Nephron progenitor cell (in vitro differentiated cells): ENCODE data around the gene RGS9.

Experiments used
- DNase-seq: peaks from one replicate; pipeline ENCODE4 v3.0.0; 2021
- H3K27ac Mint-ChIP-seq: 2 replicates; pipeline ENCODE4 v1.8.0; 2021; ENCODE audit warnings: mild to moderate bottlenecking, moderate library complexity, mixed read lengths
- H3K27me3 Mint-ChIP-seq: 2 replicates; pipeline ENCODE4 v1.8.0; 2021; ENCODE audit warnings: mild to moderate bottlenecking, low read depth, mixed read lengths; ENCODE audit not compliant: poor library complexity
- H3K36me3 Mint-ChIP-seq: 2 replicates; pipeline ENCODE4 v1.8.0; 2021; ENCODE audit warnings: low read depth, mixed read lengths
- H3K4me1 Mint-ChIP-seq: 2 replicates; pipeline ENCODE4 v1.8.0; 2021; ENCODE audit warnings: mixed read lengths
- H3K4me3 Mint-ChIP-seq: 2 replicates; pipeline ENCODE4 v1.8.0; 2021; ENCODE audit warnings: mild to moderate bottlenecking, moderate library complexity, mixed read lengths
- H3K9me3 Mint-ChIP-seq: 2 replicates; pipeline ENCODE4 v1.8.0; 2021; ENCODE audit warnings: mild to moderate bottlenecking, moderate library complexity, mixed read lengths
- TF ChIP-seq, protein P1 (sequence below): fragments of 200-600 bp; sonication (generic); IDR thresholded peaks from 2 replicates; pipeline ENCODE4 v1.5.0; 2021; ENCODE audit warnings: antibody characterized with exemption

Gene RGS9

GRCh38 chr17:65219124-65219523 lies 82.0 kb downstream of the RGS9 start:
- DNase-seq, result no peak
- TF ChIP-seq, protein P1, sequence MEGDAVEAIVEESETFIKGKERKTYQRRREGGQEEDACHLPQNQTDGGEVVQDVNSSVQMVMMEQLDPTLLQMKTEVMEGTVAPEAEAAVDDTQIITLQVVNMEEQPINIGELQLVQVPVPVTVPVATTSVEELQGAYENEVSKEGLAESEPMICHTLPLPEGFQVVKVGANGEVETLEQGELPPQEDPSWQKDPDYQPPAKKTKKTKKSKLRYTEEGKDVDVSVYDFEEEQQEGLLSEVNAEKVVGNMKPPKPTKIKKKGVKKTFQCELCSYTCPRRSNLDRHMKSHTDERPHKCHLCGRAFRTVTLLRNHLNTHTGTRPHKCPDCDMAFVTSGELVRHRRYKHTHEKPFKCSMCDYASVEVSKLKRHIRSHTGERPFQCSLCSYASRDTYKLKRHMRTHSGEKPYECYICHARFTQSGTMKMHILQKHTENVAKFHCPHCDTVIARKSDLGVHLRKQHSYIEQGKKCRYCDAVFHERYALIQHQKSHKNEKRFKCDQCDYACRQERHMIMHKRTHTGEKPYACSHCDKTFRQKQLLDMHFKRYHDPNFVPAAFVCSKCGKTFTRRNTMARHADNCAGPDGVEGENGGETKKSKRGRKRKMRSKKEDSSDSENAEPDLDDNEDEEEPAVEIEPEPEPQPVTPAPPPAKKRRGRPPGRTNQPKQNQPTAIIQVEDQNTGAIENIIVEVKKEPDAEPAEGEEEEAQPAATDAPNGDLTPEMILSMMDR, result no peak
- Mint-ChIP-seq H3K4me3 (no peak overlapping the region), H3K4me1 (peaks cover 9% of the 10 kb centered on the region), H3K27me3 (peaks cover 5% of the 10 kb centered on the region), H3K27ac (no peak overlapping the region), H3K36me3 (no peaks in the 10 kb centered on the region), H3K9me3 (no peaks in the 10 kb centered on the region)

DNA sequence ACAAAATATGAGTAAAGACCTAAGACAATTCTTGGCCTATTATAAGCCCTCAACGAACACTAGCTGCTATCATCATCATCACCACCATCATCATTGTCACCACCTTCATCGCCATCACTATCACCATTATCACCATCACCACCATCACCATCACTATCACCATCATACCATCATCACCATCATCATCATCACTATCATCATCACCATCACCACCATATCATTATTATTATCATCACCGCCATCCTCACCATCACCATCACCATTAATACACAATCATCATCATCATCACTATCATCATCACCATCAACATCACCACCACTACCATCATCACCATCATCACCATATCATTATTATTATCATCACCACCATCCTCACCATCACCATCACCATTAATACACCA lies 82.5 kb downstream of the RGS9 start:
- Mint-ChIP-seq H3K4me1 (peaks cover 9% of the 10 kb centered on the region), H3K27ac (no peak overlapping the region), H3K9me3 (no peaks in the 10 kb centered on the region), H3K4me3 (no peak overlapping the region), H3K36me3 (no peaks in the 10 kb centered on the region), H3K27me3 (peaks cover 5% of the 10 kb centered on the region)
- TF ChIP-seq, protein P1, result no peak
- DNase-seq, result no peak

DNA sequence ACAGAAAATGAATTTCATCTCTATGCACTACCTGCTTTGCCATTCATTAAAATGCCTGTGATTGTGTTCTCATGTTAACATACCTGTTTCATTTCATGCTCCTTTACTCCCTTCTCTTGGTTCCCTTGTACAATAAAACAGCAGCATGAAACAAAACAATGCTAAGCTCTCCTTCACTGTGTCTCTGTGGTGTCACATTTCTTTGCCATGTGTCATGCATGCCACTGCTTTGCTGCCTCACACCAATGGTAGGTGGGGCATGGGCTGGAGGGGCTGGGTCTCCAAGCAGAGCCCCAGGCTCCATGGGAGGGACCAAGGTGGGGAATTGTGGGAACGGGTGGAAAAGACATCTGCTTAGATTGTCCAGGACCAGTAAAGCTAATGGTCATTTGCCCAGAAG lies 83.6 kb downstream of the RGS9 start:
- Mint-ChIP-seq H3K36me3 (no peaks in the 10 kb centered on the region), H3K4me1 (peaks cover 9% of the 10 kb centered on the region), H3K27ac (no peak overlapping the region), H3K27me3 (no peaks in the 10 kb centered on the region), H3K4me3 (no peak overlapping the region), H3K9me3 (no peaks in the 10 kb centered on the region)
- DNase-seq, result no peak
- TF ChIP-seq, protein P1, result no peak

DNA sequence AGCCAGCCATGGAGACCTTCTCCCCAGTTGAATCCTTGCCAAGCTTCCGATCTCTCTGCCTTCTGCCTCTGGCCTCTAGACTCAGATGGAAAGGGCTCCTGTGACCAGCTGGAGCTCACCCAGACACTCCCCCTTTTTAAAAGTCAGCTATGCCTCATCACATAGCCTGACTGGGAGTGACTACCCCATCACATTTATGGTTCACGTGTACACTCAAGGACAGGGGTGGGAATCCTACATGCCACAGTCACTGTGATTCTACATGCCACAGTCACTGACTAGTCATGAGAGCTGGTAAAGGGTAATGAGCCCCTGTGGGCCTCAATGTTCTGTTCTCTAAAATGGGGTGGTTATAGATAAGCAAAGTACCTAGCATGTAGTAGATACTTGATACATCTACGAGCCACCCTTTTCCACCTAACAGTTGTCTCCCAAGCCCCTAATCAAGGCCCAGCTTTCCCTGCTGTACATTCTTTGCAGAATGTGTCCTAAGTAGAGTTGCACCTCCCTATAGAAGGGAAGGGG lies 85.1 kb downstream of the RGS9 start:
- H3K27ac Mint-ChIP-seq, result no peak overlapping the region
- H3K9me3 Mint-ChIP-seq, result no peaks in the 10 kb centered on the region
- H3K36me3 Mint-ChIP-seq, result no peaks in the 10 kb centered on the region
- H3K4me1 Mint-ChIP-seq, result peaks cover 6% of the 10 kb centered on the region
- no peaks in the 10 kb centered on the region for H3K27me3 Mint-ChIP-seq
- H3K4me3 Mint-ChIP-seq, result no peak overlapping the region
- TF ChIP-seq, protein P1, result no peak
- DNase-seq, result no peak

DNA sequence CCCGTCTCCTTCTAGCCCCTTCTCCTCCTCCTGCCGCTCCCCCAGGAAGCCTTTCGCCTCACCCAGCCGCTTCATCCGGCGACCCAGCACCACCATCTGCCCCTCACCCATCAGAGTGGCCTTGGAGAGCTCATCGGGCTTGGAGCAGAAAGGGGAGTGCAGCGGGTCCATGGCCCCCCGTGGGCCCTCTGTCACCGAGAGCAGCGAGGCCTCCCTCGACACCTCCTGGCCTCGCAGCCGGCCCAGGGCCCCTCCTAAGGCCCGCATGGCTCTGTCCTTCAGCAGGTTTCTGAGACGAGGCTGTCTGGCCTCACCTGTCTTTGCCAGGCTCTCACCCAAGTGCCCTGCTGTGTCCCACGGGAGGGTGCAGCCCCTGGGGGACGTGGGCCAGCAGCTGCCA lies 87.9 kb downstream of the RGS9 start:
- no peak for DNase-seq
- Mint-ChIP-seq H3K27ac (no peak overlapping the region), H3K4me1 (peaks cover 19% of the 10 kb centered on the region), H3K27me3 (no peaks in the 10 kb centered on the region), H3K36me3 (no peaks in the 10 kb centered on the region), H3K4me3 (no peak overlapping the region), H3K9me3 (no peaks in the 10 kb centered on the region)
- TF ChIP-seq, protein P1, result no peak

DNA sequence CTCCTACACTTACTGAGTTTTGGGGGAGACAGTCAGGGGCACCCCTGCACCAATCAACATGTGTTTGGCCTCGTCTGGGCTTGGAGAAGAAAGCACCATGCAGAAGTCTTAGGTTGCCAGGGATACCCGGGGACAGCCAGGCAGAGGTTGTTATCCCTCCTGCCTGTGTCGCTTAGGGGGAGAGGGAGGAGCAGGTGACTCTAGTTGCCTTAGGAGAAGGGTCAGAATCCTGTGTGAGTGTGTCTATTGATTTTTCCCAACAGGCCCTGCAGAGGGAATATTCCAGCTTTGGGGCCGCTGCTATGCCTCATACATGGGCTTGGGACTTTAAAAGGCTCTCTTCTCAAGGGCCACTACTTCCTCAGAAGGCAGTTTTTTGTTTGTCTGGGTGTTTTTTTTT lies 89.1 kb downstream of the RGS9 start:
- Mint-ChIP-seq H3K27me3 (no peaks in the 10 kb centered on the region), H3K9me3 (no peaks in the 10 kb centered on the region), H3K27ac (no peak overlapping the region), H3K4me3 (no peak overlapping the region), H3K4me1 (peaks cover 19% of the 10 kb centered on the region), H3K36me3 (no peaks in the 10 kb centered on the region)
- TF ChIP-seq, protein P1, result no peak
- DNase-seq, result no peak
